Skin epidermis (tissue), 12 donors: Measurements from ENCODE around the gene LBX2.
"Not testable (repeated sequence)": the region's sequence is repeated elsewhere in the genome, so short reads cannot be mapped to it uniquely, and the experiment has no call there.

Experiments
- H3K27ac ChIP-seq, 21 experiments: fragments of 200-600 bp; sonication (generic) in 11 of 21; one replicate each; pipeline ENCODE4 v1.5.0; 2020; ENCODE audit warnings: mild to moderate bottlenecking in 3 of 21, inconsistent platforms in 2 of 21, moderate library complexity in 2 of 21
- H3K4me3 ChIP-seq, 7 experiments: fragments of 200-600 bp; sonication (generic) in 2 of 7; one replicate each; pipeline ENCODE4 v1.5.0; 2020; ENCODE audit warnings: inconsistent platforms in 2 of 7, mild to moderate bottlenecking in 2 of 7, moderate library complexity in 1 of 7

LBX2 gene

DNA sequence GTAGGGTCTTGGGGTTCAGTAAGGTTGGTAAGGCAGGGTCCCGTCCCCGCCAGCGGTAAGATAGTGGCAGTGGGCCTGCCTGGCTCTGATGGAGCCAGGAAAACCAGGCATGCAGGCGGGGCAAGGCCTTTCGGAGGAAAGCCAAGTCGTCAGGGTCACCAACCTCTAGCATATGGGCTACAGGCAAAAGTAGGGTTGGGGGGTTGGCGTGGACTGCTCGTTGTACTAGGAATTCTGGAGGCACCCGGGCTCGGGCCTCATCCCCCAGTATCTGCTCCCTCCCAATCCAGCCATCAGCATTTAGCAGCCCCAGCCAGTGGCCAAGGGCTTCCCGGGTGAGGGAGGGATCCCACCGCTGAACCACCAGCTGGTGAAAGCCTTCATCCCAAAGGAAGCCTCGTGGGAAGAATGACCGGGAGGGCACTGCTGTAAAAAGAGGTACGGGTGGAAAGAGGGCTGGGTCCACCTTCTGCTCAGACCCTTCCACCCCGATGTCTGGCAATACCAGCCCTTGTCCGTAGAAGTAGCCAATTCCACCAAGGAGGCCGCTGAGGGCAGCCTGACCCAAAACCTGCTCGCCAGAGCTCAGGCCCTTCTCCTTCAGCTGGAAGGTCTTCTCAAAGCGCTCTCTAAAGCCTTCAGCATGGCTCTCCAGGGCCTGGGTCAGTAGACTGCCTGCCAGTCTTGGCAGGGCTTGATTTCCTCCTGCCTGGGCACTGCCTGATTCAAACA is 37.2 kb downstream of the LBX2 start:
- Histone ChIP-seq H3K27ac (no peak overlapping the region), H3K4me3 (no peak overlapping the region)

DNA sequence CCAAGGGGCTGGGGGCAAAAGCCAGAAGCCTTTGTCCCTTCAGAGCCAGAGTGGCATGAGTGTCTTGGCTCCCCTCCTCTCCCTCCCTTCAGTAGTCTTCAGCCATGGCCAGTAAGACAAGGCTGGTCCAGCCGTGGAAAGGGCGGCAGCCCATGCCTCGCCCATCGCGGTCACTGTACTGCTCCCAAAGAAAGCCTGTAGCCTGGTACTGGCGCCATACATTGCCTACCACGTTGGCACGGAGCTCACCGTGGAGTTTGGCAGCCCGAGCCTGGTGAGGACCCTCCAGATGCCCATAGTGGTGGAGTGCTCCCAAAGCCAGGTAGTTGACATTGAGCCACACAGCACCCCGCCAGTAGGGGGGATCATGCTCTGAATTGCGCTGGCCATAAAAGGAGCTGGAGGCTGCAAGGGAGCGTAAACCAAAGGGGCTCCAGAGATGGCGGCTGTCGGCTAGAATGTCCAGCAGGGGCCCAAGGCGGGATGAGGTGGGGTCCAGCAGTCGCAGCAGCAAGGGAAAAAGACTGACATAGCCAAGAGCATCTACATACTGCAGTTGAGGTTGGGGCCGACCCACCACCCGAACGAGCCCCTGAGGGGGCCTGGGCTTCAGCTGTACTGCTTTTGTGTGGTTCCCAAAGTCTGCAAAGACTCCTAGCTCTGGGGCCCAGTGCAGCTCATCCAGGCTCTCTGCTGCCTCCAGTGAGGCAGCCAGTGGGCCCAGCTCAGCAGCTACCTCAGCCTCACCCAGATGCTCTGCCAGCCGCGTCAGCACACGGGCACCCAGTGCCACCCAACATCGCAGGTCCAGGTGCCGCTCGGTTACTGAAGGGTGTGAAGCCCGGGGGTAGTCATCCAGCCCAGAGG is 38.0 kb downstream of the LBX2 start:
- H3K4me3 ChIP-seq = no peak overlapping the region
- H3K27ac ChIP-seq = peak overlapping the region in 1 of 21 experiments; percentile 12

DNA sequence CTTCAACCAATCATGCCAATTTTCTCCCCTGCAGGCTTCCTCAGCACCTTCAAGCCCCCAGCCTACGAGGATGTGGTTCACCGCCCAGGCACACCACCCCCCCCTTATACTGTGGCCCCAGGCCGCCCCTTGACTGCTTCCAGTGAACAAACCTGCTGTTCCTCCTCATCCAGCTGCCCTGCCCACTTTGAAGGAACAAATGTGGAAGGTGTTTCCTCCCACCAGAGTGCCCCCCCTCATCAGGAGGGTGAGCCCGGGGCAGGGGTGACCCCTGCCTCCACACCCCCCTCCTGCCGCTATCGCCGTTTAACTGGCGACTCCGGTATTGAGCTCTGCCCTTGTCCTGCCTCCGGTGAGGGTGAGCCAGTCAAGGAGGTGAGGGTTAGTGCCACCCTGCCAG is 39.2 kb downstream of the LBX2 start:
- not testable (repeated sequence) for H3K4me3 ChIP-seq, H3K27ac ChIP-seq

DNA sequence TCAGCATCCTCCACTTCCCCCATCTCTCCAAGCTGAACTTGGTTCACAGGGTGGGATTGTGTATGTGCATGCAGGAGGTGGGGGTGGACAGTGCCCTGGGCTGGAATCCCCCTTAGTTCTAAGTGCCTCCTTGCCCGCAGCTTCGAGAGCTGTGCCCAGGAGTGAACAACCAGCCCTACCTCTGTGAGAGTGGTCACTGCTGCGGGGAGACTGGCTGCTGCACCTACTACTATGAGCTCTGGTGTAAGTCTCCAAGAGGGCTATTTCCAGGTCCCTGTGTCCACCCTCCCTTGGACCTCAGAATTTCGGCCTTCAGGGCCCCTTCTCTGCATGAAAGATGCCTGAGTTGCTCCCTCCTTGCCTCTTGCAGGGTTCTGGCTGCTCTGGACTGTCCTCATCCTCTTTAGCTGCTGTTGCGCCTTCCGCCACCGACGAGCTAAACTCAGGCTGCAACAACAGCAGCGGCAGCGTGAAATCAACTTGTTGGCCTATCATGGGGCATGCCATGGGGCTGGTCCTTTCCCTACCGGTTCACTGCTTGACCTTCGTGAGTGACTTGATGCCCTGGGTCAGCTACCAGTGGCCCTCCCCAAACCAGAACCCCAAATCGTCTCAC is 39.8 kb downstream of the LBX2 start:
- peak overlapping the region in 1 of 21 experiments; percentile 94 for H3K27ac ChIP-seq

DNA sequence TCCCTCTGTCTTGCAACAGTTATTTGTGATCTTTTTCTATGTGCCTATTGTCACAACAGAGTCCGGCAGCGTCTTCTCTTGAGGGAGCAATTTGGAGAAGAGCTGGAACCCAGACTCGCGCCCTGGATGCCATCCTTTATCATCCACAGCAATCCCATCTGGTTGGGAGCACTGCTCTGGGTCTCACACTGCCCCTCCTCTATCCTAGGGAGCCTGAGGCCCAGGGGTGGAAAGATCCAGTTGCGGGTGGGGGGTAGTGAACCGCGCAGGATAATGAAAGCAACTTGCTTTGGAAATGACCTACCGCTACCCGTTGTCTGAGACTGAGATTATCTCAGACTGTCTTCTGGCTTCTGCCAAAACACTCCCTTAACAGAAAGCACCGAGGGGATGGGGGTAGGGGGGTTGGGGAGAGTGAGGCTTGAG is 40.5 kb downstream of the LBX2 start:
- peak overlapping the region; percentile 58 to 76 (median 65) for H3K4me3 ChIP-seq
- H3K27ac ChIP-seq = peak overlapping the region in 19 of 21 experiments; percentile 69 to 99 (median 86)

More for the DNA sequence above, 39.8 kb downstream of the LBX2 start:
- H3K4me3 ChIP-seq = peak overlapping the region in 4 of 7 experiments; percentile 58 to 76 (median 69)

DNA sequence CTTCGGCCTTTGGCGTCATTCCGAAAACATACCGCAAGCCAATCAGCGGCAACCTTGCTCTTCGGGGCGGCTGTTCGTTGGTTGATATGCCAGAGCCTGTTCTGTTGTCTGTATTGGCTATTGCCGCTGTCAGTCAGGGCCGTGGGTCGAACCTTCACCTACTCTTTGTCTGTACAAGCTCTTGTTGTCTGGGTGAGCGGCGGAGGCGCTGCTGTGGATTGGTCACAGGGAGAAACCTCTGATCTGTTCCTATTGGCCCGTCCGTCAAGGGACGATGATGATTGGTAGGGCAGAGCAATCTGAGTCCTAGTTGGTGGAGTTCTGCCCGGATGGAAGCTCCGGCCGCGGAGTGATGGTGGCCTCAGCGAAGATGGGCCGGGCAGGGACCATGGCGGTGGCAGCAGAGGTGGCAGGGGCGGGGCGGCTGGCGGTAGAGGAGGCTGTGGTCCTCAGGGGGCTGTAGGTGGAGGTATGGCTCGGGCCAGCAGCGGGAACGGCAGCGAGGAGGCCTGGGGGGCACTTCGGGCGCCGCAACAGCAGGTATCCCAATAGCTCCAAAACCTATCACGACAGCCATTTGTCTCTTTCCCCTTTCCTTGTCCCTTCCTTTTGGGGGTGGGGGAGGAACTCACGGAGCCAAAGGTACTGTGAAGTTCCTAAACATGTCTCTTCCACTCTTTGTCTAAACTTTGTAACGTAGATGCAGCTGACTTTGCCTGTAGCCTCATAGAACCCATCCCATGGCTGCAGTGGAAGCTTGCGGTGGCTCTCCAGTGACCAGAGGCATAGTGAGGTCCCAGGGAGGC is 41.1 kb downstream of the LBX2 start, which contains the start of gene WBP1:
Gene WBP1 (plus strand): TSS at position 307 of the 806 bp plus-strand sequence. CDS start 165 bp downstream, at position 472.
- H3K27ac ChIP-seq = peak within 1 kb of the TSS; percentile 24 to 99 (median 94)
- peak within 1 kb of the TSS; percentile 58 to 76 (median 65) for H3K4me3 ChIP-seq

DNA sequence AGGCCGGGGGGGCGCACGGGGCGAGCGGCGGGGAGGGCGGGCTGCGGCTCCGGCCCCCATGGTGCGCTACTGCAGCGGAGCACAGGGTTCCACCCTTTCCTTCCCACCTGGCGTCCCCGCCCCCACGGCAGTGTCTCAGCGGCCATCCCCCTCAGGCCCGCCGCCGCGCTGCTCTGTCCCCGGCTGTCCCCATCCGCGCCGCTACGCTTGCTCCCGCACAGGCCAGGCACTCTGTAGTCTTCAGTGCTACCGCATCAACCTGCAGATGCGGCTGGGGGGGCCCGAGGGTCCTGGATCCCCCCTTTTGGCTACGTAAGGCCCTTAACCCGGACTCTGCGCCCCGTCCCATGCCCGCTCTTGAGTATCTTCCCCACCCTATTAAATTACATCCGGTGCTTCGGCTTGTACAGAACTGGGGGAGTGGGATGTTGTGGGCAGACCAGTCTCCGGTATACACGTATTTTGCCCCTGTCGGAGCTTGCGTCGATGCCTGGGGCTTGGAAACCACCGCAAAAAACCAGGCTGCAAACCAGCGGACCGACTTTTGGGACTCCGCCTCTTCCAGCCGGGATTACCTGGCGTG is 41.8 kb downstream of the LBX2 start:
- peak overlapping the region; percentile 51 to 76 (median 65) for H3K4me3 ChIP-seq
- H3K27ac ChIP-seq = peak overlapping the region; percentile 24 to 99 (median 94)

DNA sequence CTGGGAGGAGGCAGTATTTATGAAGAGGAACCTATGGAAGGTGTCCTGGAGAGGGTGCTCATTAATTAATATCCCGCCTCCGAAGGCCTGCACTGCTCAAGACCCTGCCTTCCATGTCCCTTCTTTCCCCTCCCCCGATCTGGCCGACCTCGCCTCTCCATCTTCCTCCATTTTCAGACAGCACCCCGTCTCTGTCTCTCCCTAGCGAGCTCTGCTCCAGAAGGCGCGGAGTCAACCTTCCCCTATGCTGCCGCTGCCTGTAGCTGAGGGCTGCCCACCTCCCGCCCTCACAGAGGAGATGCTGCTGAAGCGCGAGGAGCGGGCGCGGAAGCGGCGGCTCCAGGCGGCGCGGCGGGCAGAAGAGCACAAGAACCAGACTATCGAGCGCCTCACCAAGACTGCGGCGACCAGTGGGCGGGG is 42.3 kb downstream of the LBX2 start:
- peak overlapping the region; percentile 24 to 99 (median 94) for H3K27ac ChIP-seq
- peak overlapping the region; percentile 51 to 76 (median 65) for H3K4me3 ChIP-seq

DNA sequence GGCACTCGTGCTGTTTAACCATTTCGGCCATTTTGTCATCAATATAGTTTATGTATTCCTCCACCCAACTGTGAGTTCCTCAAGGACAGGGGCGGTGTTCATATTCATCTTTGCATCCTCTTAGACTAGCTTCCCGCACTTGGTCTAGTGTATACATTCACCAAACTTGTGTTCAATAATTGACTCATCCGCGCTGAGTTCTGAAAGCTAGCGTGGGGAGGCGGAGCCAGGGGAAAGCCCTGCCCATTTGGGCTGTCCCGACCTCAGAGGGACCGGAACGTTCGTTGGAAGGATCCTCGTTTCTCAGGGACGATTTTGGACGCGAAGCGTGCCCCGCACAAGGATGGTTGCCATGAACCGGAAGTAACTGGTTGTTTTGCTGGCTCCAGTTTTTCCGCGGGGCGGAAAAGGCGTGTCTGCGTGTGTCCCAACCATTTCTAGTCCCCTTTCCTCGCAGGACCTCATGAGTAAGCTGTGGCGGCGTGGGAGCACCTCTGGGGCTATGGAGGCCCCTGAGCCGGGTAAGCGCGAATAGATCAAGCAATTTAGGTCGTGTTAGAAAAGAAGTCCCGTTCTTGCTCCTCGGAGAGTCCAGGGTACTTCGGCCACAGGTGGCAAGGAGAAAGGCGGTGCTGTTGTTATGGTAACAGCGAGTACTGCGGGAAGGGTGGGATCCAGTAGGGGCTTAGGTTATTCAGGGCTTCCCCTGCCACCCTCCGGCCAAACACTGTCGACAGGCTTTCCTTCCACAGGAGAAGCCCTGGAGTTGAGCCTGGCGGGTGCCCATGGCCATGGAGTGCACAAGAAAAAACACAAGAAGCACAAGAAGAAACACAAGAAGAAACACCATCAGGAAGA is 44.5 kb downstream of the LBX2 start, which contains the start of gene INO80B:
Gene INO80B (plus strand): TSS at position 434 of the 858 bp plus-strand sequence. CDS start 30 bp downstream, at position 464.
- Histone ChIP-seq H3K27ac (peak within 1 kb of the TSS; percentile 2 to 98 (median 79)), H3K4me3 (peak within 1 kb of the TSS; percentile 50 to 74 (median 60))

DNA sequence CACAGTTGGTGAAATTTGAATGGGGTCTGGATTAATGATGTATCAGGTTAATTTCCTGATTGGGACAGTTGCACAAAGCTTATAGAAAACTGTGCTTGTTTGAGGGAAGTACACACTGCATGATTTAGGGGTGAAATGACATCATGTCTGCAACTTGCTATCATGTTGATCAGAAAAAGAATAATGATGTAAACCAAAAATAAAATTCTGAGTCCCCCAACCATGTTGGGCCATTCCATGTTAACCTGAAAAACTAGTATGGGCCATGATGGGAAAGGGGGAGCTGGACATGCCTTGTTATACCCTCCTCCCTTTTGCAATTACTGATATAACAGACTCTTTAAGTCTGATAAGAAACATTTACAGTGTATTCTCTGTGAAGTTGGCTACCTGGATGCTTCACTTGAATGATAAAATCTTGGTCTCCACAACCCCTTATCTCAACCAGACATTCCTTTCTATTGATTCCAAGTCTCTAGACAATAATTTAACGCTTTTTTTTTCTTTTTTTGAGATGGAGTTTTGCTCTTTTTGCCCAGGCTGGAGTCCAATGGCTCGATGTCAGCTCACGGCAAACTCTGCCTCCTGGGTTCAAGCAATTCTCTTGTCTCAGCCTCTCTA is 48.7 kb downstream of the LBX2 start:
- no peak overlapping the region for H3K27ac ChIP-seq

DNA sequence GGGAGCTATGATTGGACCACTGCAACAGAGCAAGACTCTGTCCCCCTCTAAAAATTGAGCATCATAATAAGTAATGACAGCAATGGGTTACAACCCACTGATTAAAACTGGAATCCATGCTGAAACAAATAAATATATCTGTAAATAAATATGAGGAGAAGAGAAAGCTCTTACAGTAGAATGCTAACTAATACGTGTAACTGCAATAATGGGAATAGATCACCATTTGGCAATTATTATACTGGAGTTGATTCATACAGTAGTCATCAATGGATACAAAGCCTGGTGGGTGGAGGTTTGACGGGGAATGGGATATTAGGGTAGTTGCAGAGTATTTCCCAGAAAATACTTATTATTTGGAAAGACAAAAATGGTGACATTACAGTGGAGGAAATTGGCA is 50.6 kb downstream of the LBX2 start:
- Histone ChIP-seq H3K27ac (no peak overlapping the region), H3K4me3 (no peak overlapping the region)

More for the DNA sequence above, 48.7 kb downstream of the LBX2 start:
- no peak overlapping the region for H3K4me3 ChIP-seq
